Breast epithelium (tissue), 3 donors: ENCODE data around the gene CNTNAP2.

Source experiments
- POLR2A ChIP-seq: fragments of 450-650 bp; IDR thresholded peaks from one replicate; pipeline ENCODE4 v1.6.1; 2016; ENCODE audit warnings: antibody characterized with exemption, mild to moderate bottlenecking, moderate library complexity
- POLR2AphosphoS5 ChIP-seq, 3 donors: sonication (generic); formaldehyde crosslinking; IDR thresholded peaks; one replicate each; pipeline ENCODE4 v1.6.1; 2017; ENCODE audit warnings: antibody characterized with exemption in 3 of 3
- TF ChIP-seq, protein P1 (sequence below), 3 donors: fragments of 450-650 bp; IDR thresholded peaks; one replicate each; pipeline ENCODE4 v1.5.1; 2016 to 2017; ENCODE audit warnings: antibody characterized with exemption in 3 of 3, mild to moderate bottlenecking in 3 of 3, moderate library complexity in 3 of 3

GRCh38 chr7:148461392-148462179 lies 2345.0 kb downstream of the CNTNAP2 start:
- TF ChIP-seq, protein P1, sequence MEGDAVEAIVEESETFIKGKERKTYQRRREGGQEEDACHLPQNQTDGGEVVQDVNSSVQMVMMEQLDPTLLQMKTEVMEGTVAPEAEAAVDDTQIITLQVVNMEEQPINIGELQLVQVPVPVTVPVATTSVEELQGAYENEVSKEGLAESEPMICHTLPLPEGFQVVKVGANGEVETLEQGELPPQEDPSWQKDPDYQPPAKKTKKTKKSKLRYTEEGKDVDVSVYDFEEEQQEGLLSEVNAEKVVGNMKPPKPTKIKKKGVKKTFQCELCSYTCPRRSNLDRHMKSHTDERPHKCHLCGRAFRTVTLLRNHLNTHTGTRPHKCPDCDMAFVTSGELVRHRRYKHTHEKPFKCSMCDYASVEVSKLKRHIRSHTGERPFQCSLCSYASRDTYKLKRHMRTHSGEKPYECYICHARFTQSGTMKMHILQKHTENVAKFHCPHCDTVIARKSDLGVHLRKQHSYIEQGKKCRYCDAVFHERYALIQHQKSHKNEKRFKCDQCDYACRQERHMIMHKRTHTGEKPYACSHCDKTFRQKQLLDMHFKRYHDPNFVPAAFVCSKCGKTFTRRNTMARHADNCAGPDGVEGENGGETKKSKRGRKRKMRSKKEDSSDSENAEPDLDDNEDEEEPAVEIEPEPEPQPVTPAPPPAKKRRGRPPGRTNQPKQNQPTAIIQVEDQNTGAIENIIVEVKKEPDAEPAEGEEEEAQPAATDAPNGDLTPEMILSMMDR (IDR thresholded peaks at IDR 0.05): no peak
- TF ChIP-seq POLR2AphosphoS5 (IDR thresholded peaks at IDR 0.05) (no peak), POLR2A (no peak)
